Left forelimb (tissue), 1 donor: ENCODE results near the gene STAT1.
"Not testable (repeated sequence)": the region's sequence is repeated elsewhere in the genome, so short reads cannot be mapped to it uniquely, and the experiment has no call there.

Source experiments
- DNase-seq: peaks from one replicate; pipeline ENCODE4 v3.0.0-alpha.2; 2018; ENCODE audit warnings: low spot score

STAT1 gene

GRCh38 chr2:190981733-190982132 lies 32.2 kb downstream of the STAT1 start:
- no peak for DNase-seq

- DNase-seq, result no peak
Measured at GRCh38 chr2:190981333-190981732, 32.6 kb downstream of the STAT1 start.

- no peak for DNase-seq
Measured at GRCh38 chr2:190980630-190981209, 33.3 kb downstream of the STAT1 start.

- peak; percentile 67 for DNase-seq
Measured at GRCh38 chr2:190979906-190980629, 33.9 kb downstream of the STAT1 start.

- no peak for DNase-seq
Measured at GRCh38 chr2:190978389-190979053, 35.5 kb downstream of the STAT1 start.

- no peak for DNase-seq
Measured at GRCh38 chr2:190977505-190977904, 36.5 kb downstream of the STAT1 start.

- DNase-seq, result no peak
Measured at GRCh38 chr2:190976521-190976920, 37.5 kb downstream of the STAT1 start.

- DNase-seq, result no peak
Measured at GRCh38 chr2:190974629-190975361, 39.2 kb downstream of the STAT1 start.

GRCh38 chr2:190973726-190974628 lies 40.0 kb downstream of the STAT1 start:
- no peak for DNase-seq

- DNase-seq, result no peak
Measured at GRCh38 chr2:190973262-190973661, 40.7 kb downstream of the STAT1 start.

GRCh38 chr2:190972846-190973245 lies 41.1 kb downstream of the STAT1 start:
- DNase-seq, result no peak

- no peak for DNase-seq
Measured at GRCh38 chr2:190972213-190972612, 41.8 kb downstream of the STAT1 start.

- DNase-seq, result no peak
Measured at GRCh38 chr2:190970873-190971506, 43.0 kb downstream of the STAT1 start.

- no peak for DNase-seq
Measured at GRCh38 chr2:190970160-190970559, 43.8 kb downstream of the STAT1 start.

GRCh38 chr2:190968522-190968921 lies 45.4 kb downstream of the STAT1 start:
- DNase-seq, result no peak

- no peak for DNase-seq
Measured at GRCh38 chr2:190965580-190966222, 48.3 kb downstream of the STAT1 start.

- DNase-seq, result no peak
Measured at GRCh38 chr2:190964170-190964795, 49.7 kb downstream of the STAT1 start.

GRCh38 chr2:190963088-190963487 lies 50.9 kb downstream of the STAT1 start:
- DNase-seq, result no peak

GRCh38 chr2:190961918-190962487 lies 52.0 kb downstream of the STAT1 start:
- no peak for DNase-seq

- not testable (repeated sequence) for DNase-seq
Measured at GRCh38 chr2:190961117-190961516, 52.9 kb downstream of the STAT1 start.
